Activated CD4-positive, CD25-positive, alpha-beta regulatory T cell treated with anti-CD3 and anti-CD28 coated beads, Interleukin-2, amount 50 U/mL, for 24 hours (primary cell): ENCODE results near the gene PTPRU.
"Not testable (repeated sequence)": the region's sequence is repeated elsewhere in the genome, so short reads cannot be mapped to it uniquely, and the experiment has no call there.

ENCODE experiments used
- ATAC-seq, 2 donors: fragments of 150-1000 bp; cut with Tn5 transposase; one replicate each; pipeline ENCODE4 v1.10.0; 2021; ENCODE audit warnings: mild to moderate bottlenecking in 1 of 2, moderate library complexity in 1 of 2

Gene PTPRU

DNA sequence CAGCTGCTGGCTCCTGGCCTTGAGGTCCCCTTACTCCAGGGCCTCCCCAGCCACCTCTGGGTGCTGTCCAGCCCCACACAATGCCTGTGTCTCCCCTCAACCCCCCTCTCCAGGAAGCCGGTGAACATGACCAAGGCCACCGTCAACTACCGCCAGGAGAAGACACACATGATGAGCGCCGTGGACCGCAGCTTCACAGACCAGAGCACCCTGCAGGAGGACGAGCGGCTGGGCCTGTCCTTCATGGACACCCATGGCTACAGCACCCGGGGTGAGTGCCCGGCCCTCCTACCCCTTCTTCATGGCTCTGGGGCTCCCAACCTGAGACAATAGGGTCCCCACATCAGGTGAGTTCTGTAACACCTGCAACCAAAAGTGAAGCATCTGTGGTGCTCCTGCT, 55.4 kb downstream of the PTPRU start:
- ATAC-seq: no peak

DNA sequence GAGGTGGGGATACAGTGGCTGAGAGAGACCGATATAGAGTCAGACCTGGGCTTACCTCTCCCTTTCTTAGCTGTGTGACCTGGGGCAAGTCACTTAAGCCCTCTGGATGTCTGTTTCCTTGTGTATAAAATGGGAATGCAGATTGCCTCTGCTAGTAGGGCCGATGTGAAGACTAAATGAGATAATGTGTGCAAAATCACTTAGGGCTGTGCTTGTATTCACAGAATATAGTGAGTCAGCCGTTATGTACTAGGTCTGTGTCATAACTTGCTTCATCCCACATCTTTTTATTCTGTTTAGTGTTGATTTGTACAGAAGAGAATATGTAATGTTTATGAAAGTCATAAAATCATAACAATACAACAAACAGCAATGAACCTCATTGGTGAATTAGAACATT, 56.0 kb downstream of the PTPRU start:
- no peak for ATAC-seq

DNA sequence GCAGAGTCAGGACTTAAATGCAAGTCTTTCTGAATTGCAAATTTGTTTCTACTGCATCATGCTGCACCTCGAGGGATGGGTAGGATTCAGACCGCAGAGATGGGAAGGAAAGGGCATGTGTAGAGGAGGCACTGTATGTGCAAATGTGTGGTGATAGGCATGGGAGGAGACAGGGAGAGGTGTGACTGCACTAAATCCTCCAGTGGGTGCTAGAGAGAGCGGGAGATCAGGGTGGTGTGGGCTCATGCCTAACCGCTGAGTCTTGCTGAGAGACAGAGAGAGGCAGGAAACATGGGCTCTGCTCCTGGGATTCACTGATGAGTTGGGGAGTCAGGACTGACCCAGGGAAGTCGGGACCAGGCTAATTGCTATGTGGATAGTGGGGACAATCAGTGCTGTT, 61.1 kb downstream of the PTPRU start:
- ATAC-seq: no peak

DNA sequence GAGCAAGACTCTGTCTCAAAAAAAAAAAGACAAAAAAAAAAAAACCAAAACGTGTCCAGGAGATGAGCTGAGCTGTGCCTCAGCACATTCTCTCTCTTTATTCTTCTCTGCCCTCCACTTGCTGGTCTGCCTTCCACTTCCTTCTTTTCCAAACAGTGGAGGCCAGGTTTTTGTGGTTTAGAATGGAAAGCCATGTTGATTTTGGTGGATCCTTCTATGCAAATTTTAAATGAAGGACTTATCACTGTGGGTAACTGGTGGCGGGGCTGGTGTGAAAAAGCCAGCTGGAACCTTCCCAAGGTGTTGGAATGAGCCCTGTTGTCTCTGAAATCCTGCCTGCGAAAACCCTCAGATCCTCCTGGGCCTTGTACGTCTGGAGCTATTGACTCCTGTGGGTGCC, 61.9 kb downstream of the PTPRU start:
- ATAC-seq: no peak

DNA sequence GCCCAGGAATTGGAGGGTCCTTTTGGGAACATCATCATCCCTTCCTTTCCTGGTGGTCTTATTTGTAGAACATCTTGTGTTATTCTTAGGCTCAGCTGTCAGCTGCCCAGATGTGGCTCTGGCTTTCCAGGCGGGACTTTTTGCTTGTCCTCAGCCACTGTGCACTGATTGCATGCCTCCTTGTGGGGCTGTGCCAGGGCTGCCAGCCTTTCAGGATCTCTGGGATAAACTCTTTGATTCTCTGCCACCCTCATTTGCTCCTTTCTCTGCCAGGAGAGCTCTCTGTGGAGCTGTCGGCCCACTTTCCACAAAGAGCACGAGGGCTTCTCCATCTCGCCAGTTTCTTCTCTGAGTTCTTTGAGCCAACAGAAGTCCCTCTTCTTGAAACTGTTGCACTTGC, 63.1 kb downstream of the PTPRU start:
- ATAC-seq: no peak

DNA sequence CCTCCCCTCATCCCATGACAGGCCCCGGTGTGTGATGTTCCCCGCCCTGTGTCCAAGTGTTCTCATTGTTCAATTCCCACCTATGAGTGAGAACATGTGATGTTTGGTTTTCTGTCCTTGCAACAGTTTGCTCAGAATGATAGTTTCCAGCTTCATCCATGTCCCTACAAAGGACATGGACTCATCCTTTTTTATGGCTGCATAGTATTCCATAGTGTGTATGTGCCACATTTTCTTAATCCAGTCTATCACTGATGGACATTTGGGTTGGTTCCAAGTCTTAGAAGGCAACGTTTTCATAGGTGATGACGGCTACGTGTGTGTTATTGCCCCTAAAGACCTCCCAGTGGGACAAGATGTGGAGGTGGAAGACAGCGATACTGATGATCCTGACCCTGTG, 65.4 kb downstream of the PTPRU start:
- ATAC-seq: not testable (repeated sequence)

DNA sequence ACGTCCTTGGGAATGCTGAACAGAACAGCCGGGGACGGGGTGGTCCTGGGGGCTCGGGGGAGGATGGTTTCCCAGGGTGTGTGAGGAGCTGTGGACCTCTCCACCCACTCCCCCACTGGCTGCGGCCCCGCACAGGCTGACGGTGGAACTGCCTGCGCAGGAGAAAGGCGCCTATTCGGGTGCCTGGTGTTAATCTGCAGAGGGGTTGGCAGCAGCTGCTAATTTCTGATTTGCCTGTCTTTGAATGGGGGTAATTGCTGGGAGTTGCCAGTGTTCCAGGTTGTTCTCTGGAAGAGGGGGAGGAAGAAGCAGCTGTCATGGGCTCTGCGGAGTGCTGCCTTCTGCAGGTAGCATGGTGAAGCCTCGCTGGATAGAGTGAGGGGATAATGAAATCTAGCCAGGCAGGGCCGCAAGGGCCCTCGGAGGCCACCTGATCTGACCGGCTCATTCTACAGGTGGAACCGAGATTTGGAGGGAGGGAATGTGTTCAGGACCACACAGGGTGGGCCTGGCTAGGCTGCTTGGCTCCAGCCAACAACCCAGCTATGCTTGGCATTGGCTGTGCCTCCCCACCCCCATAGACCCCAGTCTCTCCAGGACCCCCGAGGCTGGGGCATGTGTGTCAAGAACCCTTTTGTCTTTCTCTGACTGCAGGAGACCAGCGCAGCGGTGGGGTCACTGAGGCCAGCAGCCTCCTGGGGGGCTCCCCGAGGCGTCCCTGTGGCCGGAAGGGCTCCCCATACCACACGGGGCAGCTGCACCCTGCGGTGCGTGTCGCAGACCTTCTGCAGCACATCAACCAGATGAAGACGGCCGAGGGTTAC, 67.1 kb downstream of the PTPRU start:
- no peak for ATAC-seq

DNA sequence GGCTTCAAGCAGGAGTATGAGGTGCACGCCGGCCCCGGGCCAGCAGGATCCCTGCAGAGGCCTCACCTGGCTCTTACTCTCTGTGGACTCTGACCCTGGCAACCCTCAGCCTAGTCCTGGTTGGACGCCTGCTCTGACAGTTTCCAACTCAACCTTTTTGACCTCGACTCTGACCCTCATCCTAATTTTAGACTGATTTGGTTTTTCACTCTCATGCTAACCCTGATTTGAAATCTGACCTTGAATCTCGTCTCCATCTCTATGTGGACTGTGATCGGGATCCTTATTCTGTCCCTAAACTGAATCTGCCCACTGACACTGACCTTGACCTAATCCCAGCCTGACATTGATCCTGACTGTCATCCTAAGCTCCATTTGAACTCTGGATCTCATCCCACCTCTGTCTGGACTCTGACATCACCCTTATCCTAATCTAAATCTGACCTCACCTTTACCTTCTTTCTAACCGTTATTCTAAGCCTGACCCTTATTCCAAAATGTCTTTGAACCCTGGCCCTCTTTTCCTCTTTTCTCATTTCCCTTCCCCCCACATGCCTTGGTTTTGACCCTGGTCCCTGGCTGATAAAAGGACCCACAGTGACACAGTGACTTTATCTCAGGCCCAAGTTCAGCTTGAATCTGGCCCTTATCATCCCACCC, 67.8 kb downstream of the PTPRU start:
- no peak for ATAC-seq

DNA sequence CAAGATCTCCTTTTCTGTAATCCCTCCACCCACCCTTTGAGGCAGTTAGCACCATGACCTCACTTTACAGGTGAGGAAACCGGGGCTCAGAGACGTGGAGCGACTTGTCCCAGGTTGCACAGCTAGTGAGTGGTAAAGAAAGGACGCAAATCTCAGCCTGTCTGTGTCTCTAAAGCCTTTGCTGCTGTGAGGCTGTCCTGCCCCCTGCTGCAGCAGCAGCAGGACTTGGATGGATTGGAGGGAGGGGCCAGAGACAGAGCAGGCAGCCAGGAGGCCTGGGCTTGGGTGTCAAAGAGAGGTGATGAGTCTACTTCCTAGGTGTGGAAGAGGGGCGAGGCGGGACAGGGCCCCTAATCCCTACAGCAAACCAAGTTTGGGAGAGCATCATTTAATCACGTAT, 69.6 kb downstream of the PTPRU start:
- no peak for ATAC-seq

DNA sequence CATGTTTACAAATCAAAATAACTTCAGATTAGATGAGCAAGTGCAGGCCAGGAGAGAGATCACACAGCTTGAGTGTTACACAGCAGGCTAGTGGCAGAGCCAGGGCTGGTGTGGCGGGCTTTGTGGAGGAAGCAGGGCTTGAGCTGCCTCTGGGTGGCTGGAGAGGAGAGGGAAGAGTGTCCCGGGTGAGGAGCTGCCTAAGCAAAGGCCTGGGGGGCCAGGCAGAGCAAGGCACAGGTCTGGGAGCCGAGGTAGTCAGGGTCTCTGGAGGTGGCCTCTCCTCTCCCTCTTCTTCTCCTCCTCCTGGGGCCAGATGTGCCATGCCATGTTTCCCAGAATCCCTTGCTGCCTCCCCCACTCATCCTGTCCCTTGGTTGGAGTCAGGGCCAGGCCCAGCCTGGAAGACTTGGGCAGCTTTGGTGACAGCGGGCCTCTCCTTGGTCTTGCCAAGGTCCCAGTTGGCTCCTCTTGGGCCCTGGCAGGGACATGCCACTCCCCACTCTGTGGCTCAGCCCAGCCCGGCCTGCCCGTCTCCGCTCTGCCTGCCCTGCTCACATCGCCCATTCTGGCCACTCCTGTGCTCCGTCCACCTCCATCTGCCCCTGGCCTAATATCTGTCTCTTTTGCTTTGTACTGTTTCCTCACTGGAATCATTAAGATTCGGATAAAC, 70.3 kb downstream of the PTPRU start:
- no peak for ATAC-seq

DNA sequence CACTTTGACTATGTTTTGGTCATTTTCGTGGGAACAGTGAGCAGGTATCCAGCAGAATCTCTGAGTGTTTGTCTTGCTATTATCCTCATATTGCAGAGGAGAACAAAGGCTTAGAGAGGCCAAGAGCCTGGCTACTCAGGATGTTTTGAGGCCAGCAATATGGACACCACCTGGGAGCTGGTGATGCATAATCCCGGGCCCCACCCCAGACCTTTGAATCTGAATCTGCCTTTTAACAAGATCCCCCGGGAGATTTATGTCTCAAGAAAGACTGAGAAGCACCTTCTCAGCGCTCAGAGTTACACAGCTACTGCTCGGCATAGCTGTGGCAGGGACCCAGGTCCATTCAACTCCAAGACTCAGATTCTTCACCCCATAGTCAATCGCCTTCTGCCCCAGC, 72.8 kb downstream of the PTPRU start:
- ATAC-seq: no peak

DNA sequence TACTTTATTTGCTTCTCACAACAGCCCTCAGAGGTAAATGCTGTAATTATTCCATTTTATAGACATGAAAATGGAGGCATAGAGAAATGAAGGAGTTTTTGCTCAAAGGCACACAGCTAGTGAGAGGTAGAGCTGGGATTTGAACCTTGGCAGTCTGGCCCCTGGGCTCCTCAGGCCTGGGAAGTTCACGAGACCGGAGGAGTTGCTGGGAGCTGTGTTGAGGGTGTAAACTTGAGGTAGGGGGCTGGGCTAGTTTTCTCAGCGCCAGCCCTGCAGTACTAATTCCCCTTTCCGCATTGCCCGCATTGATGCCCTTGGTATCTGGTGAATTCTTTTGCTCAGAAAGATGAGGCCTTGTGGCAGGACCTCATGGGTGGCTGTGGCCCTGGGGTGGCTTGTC, 73.3 kb downstream of the PTPRU start:
- ATAC-seq: no peak

DNA sequence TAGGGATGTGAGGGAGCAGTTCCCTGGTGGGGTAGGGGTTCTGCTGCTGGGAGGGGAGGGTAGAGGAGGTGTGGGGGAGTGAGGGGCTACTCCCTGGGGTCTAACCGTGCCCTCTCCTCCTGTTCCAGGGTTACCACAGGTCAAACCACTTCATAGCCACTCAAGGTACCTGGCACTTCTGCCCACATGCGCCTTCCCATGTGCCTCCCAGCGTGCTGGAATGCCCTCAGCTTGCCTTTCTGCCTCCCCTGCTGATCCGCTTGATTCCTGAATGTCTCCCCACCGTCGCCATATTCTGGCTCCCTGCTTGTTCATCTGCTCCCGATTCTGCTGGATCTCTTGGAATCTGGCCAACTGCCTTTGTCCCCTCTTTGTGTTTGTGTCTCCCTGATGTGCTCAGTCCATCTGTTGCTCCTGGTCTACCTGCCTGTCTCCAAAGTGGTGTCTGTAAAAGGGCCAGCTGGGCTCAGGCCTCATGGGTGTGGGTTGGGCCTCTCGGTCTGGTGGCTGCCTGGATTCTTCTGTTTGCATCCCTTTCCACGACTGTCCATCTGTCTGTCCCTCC, 74.4 kb downstream of the PTPRU start:
- no peak for ATAC-seq

DNA sequence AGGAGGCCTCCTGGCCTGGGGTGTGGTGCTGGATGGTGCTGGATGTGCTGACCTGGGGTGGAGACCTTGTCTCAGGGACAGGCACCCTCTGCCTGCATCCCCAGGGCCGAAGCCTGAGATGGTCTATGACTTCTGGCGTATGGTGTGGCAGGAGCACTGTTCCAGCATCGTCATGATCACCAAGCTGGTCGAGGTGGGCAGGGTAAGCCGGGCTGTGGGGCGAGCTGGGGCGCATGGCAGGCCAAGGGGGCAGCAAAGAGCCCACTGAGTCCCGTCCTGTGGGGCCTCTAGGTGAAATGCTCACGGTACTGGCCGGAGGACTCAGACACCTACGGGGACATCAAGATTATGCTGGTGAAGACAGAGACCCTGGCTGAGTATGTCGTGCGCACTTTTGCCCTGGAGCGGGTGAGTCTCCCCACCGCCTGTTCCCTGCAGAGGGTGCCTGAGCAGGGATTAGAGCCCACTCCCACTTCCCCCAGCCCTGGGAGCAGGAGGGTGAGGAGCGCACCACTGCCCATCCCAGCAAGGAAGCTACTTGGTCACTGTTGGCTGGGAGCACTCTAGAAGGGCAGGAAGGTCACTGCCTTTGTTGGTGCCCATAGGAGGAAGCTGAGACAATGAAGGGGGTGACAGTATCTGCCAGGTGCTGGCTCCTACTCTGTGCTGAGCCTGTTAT, 75.2 kb downstream of the PTPRU start:
- ATAC-seq: no peak

DNA sequence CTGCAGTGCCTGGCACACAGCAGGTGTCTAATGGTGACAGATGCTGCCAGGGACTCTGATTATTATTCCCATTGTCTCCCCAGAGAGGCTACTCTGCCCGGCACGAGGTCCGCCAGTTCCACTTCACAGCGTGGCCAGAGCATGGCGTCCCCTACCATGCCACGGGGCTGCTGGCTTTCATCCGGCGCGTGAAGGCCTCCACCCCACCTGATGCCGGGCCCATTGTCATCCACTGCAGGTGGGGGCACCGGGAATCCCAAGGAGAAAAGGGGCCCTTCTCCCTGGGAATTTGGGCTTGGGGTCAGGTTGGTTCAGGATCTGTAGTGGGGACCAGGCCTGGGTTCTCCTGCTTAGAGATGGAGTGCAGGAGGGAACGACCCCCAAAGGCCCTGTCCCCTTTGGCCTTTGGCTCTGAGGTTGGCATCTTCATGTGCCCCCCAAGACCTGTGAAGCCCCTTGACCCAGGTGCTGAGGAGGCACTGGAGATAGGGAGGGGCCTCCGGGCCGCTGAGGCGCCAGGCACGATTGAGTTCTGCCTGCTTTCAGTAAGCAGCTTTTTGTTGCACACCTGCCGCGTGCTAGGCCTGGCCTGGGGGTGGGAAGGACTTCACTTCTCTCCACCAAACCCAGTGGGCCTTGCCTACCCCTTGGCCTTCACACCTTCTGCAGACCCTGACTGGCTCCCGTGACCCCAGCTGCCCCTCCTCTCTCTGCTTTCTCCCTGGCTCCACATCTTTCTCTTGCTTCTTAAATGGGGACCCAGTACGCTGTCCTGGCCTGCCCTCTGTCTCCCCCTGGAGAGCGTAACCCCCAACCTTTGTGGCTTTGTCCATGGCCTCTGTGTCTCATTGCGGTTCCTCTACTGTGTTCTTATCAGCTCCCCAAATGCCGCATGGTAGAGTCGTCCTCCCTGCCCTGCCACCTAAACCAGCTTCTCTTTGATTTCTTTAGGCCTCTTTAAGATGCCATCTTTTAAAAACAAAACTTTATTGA, 76.4 kb downstream of the PTPRU start:
- ATAC-seq: no peak

DNA sequence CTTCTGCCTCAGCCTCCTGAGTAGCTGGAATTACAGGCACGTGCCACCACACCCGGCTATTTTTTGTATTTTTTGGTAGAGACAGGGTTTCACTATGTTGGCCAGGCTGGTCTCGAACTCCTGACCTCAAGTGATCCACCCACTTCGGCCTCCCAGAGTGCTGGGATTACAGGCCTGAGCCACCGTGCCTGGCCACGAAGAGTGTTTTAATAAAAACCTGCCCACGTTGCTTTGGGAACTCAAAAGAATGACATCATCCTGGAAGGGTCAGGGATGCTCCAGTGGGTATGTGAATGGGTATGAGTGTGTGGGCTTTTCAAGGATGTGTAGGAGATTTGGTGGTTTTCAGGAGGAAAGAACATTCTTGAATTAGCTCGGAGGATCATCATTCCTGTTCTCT, 78.4 kb downstream of the PTPRU start:
- not testable (repeated sequence) for ATAC-seq

DNA sequence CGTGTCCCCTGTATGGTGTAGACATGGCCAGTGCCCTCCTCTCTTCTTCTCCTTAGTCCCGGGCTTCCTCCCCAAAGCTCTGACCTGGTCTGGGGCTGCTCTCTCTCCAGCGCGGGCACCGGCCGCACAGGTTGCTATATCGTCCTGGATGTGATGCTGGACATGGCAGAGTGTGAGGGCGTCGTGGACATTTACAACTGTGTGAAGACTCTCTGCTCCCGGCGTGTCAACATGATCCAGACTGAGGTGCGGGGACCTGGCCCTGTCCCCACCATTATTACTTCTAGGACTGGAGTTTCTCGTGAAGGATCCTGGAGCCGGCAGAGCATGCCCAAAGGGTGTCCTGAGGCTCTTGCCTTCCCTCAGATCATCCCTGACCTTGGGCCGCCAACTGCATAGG, 78.9 kb downstream of the PTPRU start:
- ATAC-seq: no peak

DNA sequence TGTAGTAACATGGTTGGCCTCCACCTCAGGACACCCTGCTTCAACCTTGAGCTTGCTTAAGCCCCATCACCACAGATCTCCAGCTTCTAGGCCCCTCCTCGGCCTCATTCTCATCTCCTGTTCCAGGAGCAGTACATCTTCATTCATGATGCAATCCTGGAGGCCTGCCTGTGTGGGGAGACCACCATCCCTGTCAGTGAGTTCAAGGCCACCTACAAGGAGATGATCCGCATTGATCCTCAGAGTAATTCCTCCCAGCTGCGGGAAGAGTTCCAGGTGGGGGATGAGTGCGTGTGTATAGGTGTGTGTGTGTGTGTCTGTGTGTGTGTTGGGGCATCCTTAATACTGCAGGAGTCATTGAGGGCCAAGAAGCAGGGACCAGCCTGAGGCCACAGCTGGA, 79.6 kb downstream of the PTPRU start:
- no peak for ATAC-seq

DNA sequence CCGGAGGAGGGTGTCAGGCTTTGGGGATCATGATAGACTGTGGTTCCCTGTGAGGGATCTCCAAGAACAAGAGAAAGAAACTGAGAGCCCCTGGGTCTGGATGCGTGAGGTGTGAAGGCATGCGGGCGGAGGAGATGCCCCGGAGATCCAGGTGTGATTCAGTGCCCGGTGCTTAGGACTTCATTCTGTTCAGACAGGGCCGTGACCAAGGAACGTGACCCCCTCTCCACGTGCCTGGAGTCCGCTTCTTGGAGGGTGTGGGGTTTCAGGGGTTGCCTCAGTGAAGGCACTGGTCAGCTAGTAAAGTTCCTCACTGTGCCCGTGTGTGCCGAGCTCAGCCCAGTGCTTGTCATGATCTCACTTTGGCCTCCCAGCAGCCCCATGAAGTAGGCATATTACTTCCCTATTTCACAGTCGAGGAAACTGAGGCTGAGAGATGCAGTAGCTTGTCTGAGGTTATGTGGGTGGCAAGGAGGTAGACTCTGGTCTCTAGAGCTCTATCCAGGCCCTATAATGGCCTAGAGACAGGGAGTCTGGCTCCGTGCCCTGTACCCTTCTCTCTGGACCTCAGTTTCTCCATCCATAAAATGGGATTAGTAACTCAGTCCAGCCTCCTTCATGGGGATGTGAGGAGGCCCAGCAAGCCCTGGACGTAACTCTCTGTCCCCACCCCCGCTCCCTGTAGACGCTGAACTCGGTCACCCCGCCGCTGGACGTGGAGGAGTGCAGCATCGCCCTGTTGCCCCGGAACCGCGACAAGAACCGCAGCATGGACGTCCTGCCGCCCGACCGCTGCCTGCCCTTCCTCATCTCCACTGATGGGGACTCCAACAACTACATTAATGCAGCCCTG, 81.0 kb downstream of the PTPRU start:
- ATAC-seq: no peak

DNA sequence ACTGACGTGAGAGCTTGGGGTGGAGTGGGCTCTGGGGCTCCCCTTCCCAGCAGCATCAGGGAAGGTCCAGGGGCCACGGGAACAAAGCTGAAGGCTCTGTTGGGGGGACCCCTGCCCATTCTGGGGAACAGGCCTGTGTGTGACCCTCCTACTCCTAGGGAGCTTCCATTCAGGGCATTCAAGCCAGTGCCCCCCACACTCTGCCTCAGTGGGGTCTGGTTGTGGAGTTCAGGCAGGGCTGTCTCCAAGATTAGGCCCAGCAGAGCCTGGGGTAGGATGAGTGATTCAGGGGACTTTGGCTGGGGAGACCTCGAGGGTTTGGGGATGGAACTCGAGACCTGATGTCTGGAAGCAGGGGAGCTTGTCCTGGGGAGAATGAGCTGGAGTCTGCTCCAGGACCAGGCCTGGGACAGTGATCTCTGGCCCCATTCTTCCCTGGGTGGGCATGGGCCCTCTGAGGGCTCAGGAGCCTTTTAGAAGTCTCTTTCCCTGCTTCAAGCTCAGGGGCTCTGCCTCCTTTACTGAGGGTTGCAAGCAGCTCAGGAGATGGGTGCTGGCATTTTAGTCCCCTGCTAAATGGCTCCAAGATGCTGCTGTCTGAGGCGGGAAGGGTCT, 81.7 kb downstream of the PTPRU start:
- ATAC-seq: no peak
